Kidney (tissue), 14 donors: Measurements from ENCODE around the gene CREB3L4. TPM values are rescaled to one million over a fixed set of nuclear protein-coding genes. Genes with fewer than 3 reads are reported as not detected.

Source experiments
- DNase-seq, 5 donors: peaks; one replicate each; pipeline ENCODE4 v3.0.0-alpha.2; 2013 to 2020
- FAIRE-seq: peaks from 2 replicates; lab custom pipeline; 2012; peaks lifted over from hg19 to GRCh38; lab: Jason Lieb, UNC
- H3K27ac ChIP-seq, 2 donors: one replicate each; pipeline ENCODE4 v1.7.0; 2013; ENCODE audit warnings: low read depth in 2 of 2, low read length in 2 of 2, inconsistent platforms in 1 of 2
- H3K27me3 ChIP-seq: one replicate; pipeline ENCODE4 v1.7.1; 2013; ENCODE audit warnings: low read length, inconsistent platforms; ENCODE audit not compliant: control insufficient read depth, insufficient read depth
- H3K36me3 ChIP-seq, 3 donors: one replicate each; pipeline versions ENCODE4 v1.7.0 to v1.7.1; 2013; ENCODE audit warnings: low read length in 3 of 3, control low read depth in 1 of 3, inconsistent platforms in 1 of 3; ENCODE audit not compliant: insufficient read depth in 3 of 3, control insufficient read depth in 2 of 3
- H3K4me1 ChIP-seq, 3 donors: one replicate each; pipeline versions ENCODE4 v1.7.0 to v1.7.1; 2013; ENCODE audit warnings: low read length in 3 of 3, inconsistent platforms in 1 of 3, low read depth in 1 of 3; ENCODE audit not compliant: control insufficient read depth in 2 of 3, insufficient read depth in 2 of 3
- H3K4me3 ChIP-seq, 3 donors: one replicate each; pipeline versions ENCODE4 v1.7.0 to v1.8.1; 2013; ENCODE audit warnings: low read length in 3 of 3, control low read depth in 1 of 3, inconsistent platforms in 1 of 3
- H3K9ac ChIP-seq, 3 donors: one replicate each; pipeline versions ENCODE4 v1.7.0 to v1.7.1; 2013; ENCODE audit warnings: low read length in 3 of 3, control low read depth in 1 of 3, inconsistent platforms in 1 of 3
- H3K9me3 ChIP-seq, 3 donors: one replicate each; pipeline versions ENCODE4 v1.7.0 to v1.7.1; 2013; ENCODE audit warnings: low read length in 3 of 3, control low read depth in 1 of 3, inconsistent platforms in 1 of 3; ENCODE audit not compliant: control insufficient read depth in 2 of 3, insufficient read depth in 1 of 3
- CTCF ChIP-seq: IDR thresholded peaks from 3 replicates; pipeline ENCODE4 v1.5.1; 2012; ENCODE audit warnings: mild to moderate bottlenecking, moderate library complexity, borderline replicate concordance; ENCODE audit not compliant: insufficient read depth; ENCODE audit errors: extremely low read depth
- intact Hi-C: fragments of 100-400 bp; cut with DNase I; formaldehyde crosslinking; loops from one replicate; pipeline ENCODE4 v1.11.1; 2022
- polyA plus RNA-seq: library from polyadenylated mRNA; stranded (reverse); fragments of 350-450 nt; fragmentation: Illumina TruSeq; extraction: RNeasy Lipid Tissue Mini Kit (QIAGEN cat#74804); gene quantifications from one replicate; pipeline ENCODE4 v1.2.3, GENCODE V29; 2014; ENCODE audit warnings: low read depth, low replicate concordance; ENCODE audit not compliant: insufficient read depth
- total RNA-seq: library from RNA; stranded (reverse); fragmentation: NEBNext Ultra II Directional; extraction: Animal tissue kit (Norgen Biotek cat#: 25700); gene quantifications from one replicate; pipeline ENCODE4 v1.2.1, GENCODE V29; 2021
- donor health status: control.
- donor health status: control.
- donor health status: control.
- donor health status: control.
- donor health status: control.
- donor health status: DM: yes; HTN: yes; CAD: no.
- donor health status: Normal renal cell carcinoma (clear cell type).

The CREB3L4 gene
- total and polyA plus RNA-seq, 2 donors from 2014 or later: 9.3 to 10.9 TPM

DNA sequence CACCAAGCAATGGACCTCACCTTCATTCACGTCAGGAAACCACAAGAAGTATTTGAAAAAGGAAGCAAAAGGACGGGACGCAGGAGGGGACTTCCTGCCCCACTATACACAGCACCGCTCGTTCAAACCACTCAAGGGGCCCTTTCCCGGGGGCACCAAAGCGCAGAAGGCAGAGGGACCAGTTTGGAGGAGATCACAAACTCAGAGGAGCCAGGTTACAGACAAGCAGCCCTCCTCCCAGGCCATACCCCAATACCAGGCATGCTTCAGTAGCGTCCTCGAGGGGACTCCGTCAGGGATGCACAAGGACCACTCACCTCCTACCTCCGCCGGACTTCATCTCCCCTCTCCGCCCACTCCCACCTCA lies 10.0 kb upstream of the CREB3L4 start:
- no peaks in the 10 kb centered on the region for H3K9me3 ChIP-seq
- H3K4me1 ChIP-seq: peaks cover 0 to 34% (median 24%) of the 10 kb centered on the region in 3 donors
- DNase-seq (peak in 1 of 5 donors; percentile 57), FAIRE-seq (no peak)
- peak overlapping the region; percentile 85 to 90 for H3K27ac ChIP-seq
- H3K9ac ChIP-seq: peak overlapping the region; percentile 56 to 99 (median 88)
- intact Hi-C loops: no loop called here
- H3K27me3 ChIP-seq: no peaks in the 10 kb centered on the region
- peaks cover 0 to 17% (median 9%) of the 10 kb centered on the region in 3 donors for H3K36me3 ChIP-seq
- no peak for TF ChIP-seq CTCF
- peak overlapping the region; percentile 69 to 94 (median 85) for H3K4me3 ChIP-seq

DNA sequence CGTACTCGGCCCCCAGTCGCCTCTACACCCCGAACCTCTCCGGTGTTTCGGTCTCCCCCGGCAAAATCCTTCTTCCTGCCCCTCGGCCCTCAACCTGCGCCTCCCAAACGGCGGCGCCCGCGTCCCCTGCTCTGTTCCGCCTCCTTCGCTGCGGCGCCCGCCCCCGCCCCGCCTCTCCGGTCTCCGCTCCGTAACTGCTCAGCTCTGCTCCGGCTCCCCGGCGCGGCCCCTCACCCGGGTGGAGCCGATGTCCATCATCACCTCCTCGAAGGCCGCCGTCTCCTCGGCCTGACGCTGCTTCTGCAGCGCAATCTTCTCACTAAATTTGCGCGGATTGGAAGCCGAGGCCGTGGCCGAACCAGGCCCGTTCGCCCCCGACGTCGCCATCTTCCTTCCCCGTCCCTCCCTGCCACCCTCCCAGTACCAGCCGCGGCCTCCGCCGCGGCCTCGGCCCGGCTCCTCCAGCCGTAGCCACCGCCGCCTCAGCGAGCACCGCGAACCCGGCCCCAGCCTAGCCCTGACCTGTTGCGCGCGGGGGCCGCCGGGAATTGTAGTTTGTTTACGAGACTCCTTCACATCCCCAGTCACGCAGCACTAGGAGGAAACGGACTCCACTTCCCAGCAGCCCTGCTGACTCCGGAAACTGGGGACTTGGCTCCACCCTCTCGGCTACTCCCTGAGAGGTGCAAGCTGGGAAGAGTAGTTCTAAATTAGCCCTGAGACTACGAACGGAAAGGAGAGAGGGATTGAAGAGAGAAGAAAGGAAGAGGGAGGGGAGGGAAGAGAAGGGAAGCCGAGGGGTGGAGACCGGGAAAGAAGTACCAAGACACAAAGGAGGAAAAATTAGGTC lies 9.4 kb upstream of the CREB3L4 start, which contains the start of gene CRTC2:
TSS of gene CRTC2 (minus strand) at position 502 of the 850 bp plus-strand sequence. CDS start at position 387, 115 bp downstream.
- DNase-seq (peak; percentile 99 to 100 (median 99)), FAIRE-seq (peak; percentile 86)
- Histone ChIP-seq H3K36me3 (peaks cover 0 to 16% (median 6%) of the 10 kb centered on the region in 3 donors), H3K9me3 (no peaks in the 10 kb centered on the region), H3K27me3 (no peaks in the 10 kb centered on the region), H3K4me3 (peak within 1 kb of the TSS; percentile 69 to 94 (median 85)), H3K9ac (peak within 1 kb of the TSS; percentile 56 to 99 (median 88)), H3K4me1 (peaks cover 0 to 38% (median 24%) of the 10 kb centered on the region in 3 donors), H3K27ac (peak within 1 kb of the TSS; percentile 85 to 90)
- intact Hi-C loops: no loop called here
- no peak for TF ChIP-seq CTCF

DNA sequence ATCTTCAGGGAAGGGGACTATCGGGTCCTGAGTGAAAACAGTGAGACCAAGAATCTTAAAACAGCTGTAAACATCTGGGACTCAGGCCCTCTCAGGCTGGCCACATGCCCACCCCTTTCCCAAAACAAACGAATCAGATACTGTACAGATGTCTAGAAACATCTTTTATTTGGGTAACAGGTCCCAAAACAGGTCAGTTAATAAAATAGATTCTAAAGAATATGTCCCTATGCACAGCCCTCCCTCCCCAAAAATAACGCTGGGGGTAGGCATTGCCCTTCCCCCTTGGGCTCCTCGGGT lies 8.8 kb upstream of the CREB3L4 start:
- peaks cover 0 to 13% (median 5%) of the 10 kb centered on the region in 3 donors for H3K36me3 ChIP-seq
- peak overlapping the region; percentile 59 to 65 for H3K27ac ChIP-seq
- peaks cover 0 to 38% (median 21%) of the 10 kb centered on the region in 3 donors for H3K4me1 ChIP-seq
- H3K9me3 ChIP-seq: no peaks in the 10 kb centered on the region
- intact Hi-C loops: no loop called here
- peak overlapping the region; percentile 22 to 38 (median 34) for H3K9ac ChIP-seq
- DNase-seq (peak in 1 of 5 donors; percentile 65), FAIRE-seq (no peak)
- H3K4me3 ChIP-seq: peak overlapping the region; percentile 41 to 94 (median 85)
- no peaks in the 10 kb centered on the region for H3K27me3 ChIP-seq
- TF ChIP-seq CTCF: no peak
